Body of pancreas (tissue), 4 donors: ENCODE results near the gene TMEM43.

Source experiments
- CTCF ChIP-seq, 7 experiments: fragments of 450-650 bp in 4 of 7; fragments of 200-600 bp in 3 of 7; sonication (generic) in 3 of 7; IDR thresholded peaks; one replicate each; pipeline ENCODE4 v1.5.1; 2016 to 2019; ENCODE audit warnings: antibody characterized with exemption in 7 of 7
- POLR2A ChIP-seq, 3 donors: fragments of 450-650 bp; IDR thresholded peaks; one replicate each; pipeline ENCODE4 v1.6.1; 2016; ENCODE audit warnings: antibody characterized with exemption in 3 of 3, mild to moderate bottlenecking in 2 of 3

- TF ChIP-seq CTCF (IDR thresholded peaks at IDR 0.05) (no peak), POLR2A (IDR thresholded peaks at IDR 0.05) (no peak)
Observed at GRCh38 chr3:14139771-14140170, 14.9 kb downstream of the TMEM43 start.
